Progenitor cell of endocrine pancreas (in vitro differentiated cells): ENCODE measurements around the gene TMC3. TPM values are rescaled to one million over a fixed set of nuclear protein-coding genes. Genes with fewer than 3 reads are reported as not detected.
A peak's percentile ranks its signal among the peaks of the same experiment; 100 is the strongest.

ENCODE experiments used
- DNase-seq: peaks from one replicate; pipeline ENCODE4 v3.0.0; 2021; ENCODE audit warnings: low spot score; ENCODE audit not compliant: unreplicated experiment
- H3K27ac Mint-ChIP-seq: 2 replicates; pipeline ENCODE4 v1.8.0; 2021; ENCODE audit warnings: mild to moderate bottlenecking, moderate library complexity, mixed read lengths
- H3K27me3 Mint-ChIP-seq: 2 replicates; pipeline ENCODE4 v1.8.0; 2021; ENCODE audit warnings: mixed read lengths
- H3K36me3 Mint-ChIP-seq: 2 replicates; pipeline ENCODE4 v1.8.0; 2022; ENCODE audit warnings: mixed read lengths; ENCODE audit not compliant: insufficient read depth
- H3K4me1 Mint-ChIP-seq: 2 replicates; pipeline ENCODE4 v1.8.0; 2021; ENCODE audit warnings: low read depth, mixed read lengths
- H3K4me3 Mint-ChIP-seq: 2 replicates; pipeline ENCODE4 v1.8.0; 2021; ENCODE audit warnings: low read depth, mild to moderate bottlenecking, moderate library complexity, mixed read lengths
- H3K9me3 Mint-ChIP-seq: 2 replicates; pipeline ENCODE4 v1.8.0; 2021; ENCODE audit warnings: low read depth, mixed read lengths
- total RNA-seq: library from RNA; stranded (reverse); gene quantifications from 2 replicates; pipeline ENCODE4 v1.2.1, GENCODE V29; 2021
- TF ChIP-seq, protein P1 (sequence below): fragments of 200-600 bp; sonication (generic); IDR thresholded peaks from one replicate; pipeline ENCODE4 v1.5.0; 2021; ENCODE audit warnings: antibody characterized with exemption, mild to moderate bottlenecking; ENCODE audit not compliant: unreplicated experiment

Gene TMC3
- total RNA-seq, 1 donor from 2014 or later = 0.10 TPM

- Mint-ChIP-seq H3K27ac (no peak overlapping the region), H3K27me3 (peaks cover 11% of the 10 kb centered on the region), H3K4me1 (no peaks in the 10 kb centered on the region), H3K4me3 (no peak overlapping the region), H3K9me3 (peaks cover 2% of the 10 kb centered on the region), H3K36me3 (peaks cover under 1% of the 10 kb centered on the region)
- DNase-seq = no peak
- TF ChIP-seq, protein P1, sequence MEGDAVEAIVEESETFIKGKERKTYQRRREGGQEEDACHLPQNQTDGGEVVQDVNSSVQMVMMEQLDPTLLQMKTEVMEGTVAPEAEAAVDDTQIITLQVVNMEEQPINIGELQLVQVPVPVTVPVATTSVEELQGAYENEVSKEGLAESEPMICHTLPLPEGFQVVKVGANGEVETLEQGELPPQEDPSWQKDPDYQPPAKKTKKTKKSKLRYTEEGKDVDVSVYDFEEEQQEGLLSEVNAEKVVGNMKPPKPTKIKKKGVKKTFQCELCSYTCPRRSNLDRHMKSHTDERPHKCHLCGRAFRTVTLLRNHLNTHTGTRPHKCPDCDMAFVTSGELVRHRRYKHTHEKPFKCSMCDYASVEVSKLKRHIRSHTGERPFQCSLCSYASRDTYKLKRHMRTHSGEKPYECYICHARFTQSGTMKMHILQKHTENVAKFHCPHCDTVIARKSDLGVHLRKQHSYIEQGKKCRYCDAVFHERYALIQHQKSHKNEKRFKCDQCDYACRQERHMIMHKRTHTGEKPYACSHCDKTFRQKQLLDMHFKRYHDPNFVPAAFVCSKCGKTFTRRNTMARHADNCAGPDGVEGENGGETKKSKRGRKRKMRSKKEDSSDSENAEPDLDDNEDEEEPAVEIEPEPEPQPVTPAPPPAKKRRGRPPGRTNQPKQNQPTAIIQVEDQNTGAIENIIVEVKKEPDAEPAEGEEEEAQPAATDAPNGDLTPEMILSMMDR = no peak
These were observed 92.0 kb downstream of the TMC3 start for GRCh38 chr15:81281766-81282605.

- DNase-seq = no peak
- H3K4me1 Mint-ChIP-seq = no peaks in the 10 kb centered on the region
- H3K27ac Mint-ChIP-seq = peak overlapping the region; percentile 30
- peaks cover 7% of the 10 kb centered on the region for H3K9me3 Mint-ChIP-seq
- H3K27me3 Mint-ChIP-seq = peaks cover 11% of the 10 kb centered on the region
- TF ChIP-seq, protein P1 = no peak
- H3K4me3 Mint-ChIP-seq = no peak overlapping the region
- peaks cover 3% of the 10 kb centered on the region for H3K36me3 Mint-ChIP-seq
These were observed 92.6 kb downstream of the TMC3 start for GRCh38 chr15:81281456-81281735.

Other genes starting within 250 kb of the TMC3 start
- not detected in 2 replicates for gene CFAP161, start 239.9 kb downstream of the TMC3 start, total RNA-seq
- gene IL16, start 177.3 kb downstream of the TMC3 start, total RNA-seq = 0.16 and 0.38 TPM in 2 replicates
- gene STARD5, start 50.1 kb downstream of the TMC3 start, total RNA-seq = 3.0 and 4.0 TPM in 2 replicates